A673 (cell line): ENCODE measurements around the gene PKN2. TPM values are rescaled to one million over a fixed set of nuclear protein-coding genes. Genes with fewer than 3 reads are reported as not detected.

ENCODE experiments used
- BruUV-seq: library from RNA; stranded (reverse); fragments of 400-500 nt; replicated peaks from 2 replicates; lab custom pipeline; 2021; lab: Mats Ljungman, UMichigan
- CTCF ChIA-PET: fragments of 300-600 bp; sonication (Branson Sonifier 250); formaldehyde crosslinking; loops from one replicate; lab custom pipeline; 2022; ENCODE audit warnings: antibody characterized with exemption; lab: Charles Lee
- POLR2A ChIA-PET: fragments of 300-600 bp; sonication (Branson Sonifier 250); formaldehyde crosslinking; loops from one replicate; lab custom pipeline; 2022; ENCODE audit warnings: antibody characterized with exemption; ENCODE audit not compliant: low non-redundant PET; lab: Charles Lee
- DNase-seq: peaks from one replicate; pipeline ENCODE4 v3.0.0-alpha.2; 2015; ENCODE audit warnings: low spot score
- H3K27ac ChIP-seq: fragments of 200-600 bp; sonication (generic); 2 replicates; pipeline ENCODE4 v1.5.1; 2016; ENCODE audit warnings: mixed run types, low read depth, mild to moderate bottlenecking, mixed read lengths, antibody characterized with exemption, low read length; ENCODE audit not compliant: poor library complexity, severe bottlenecking
- H3K27me3 ChIP-seq: fragments of 200-600 bp; sonication (generic); replicated peaks from 2 replicates; pipeline ENCODE4 v1.6.1; 2017; ENCODE audit warnings: mixed run types, low read depth, mild to moderate bottlenecking, mixed read lengths, antibody characterized with exemption, low read length; ENCODE audit not compliant: insufficient read depth, poor library complexity
- H3K36me3 ChIP-seq: fragments of 200-600 bp; sonication (generic); 2 replicates; pipeline ENCODE4 v1.6.1; 2016; ENCODE audit warnings: mixed run types, mild to moderate bottlenecking, mixed read lengths, antibody characterized with exemption, low read length; ENCODE audit not compliant: insufficient read depth, poor library complexity, severe bottlenecking
- H3K4me1 ChIP-seq: fragments of 200-600 bp; sonication (generic); 2 replicates; pipeline ENCODE4 v1.6.1; 2017; ENCODE audit warnings: mixed run types, mild to moderate bottlenecking, mixed read lengths, antibody characterized with exemption, low read length; ENCODE audit not compliant: insufficient read depth, poor library complexity, severe bottlenecking
- H3K4me3 ChIP-seq: fragments of 200-600 bp; sonication (generic); 2 replicates; pipeline ENCODE4 v1.5.1; 2016; ENCODE audit warnings: low read depth, mixed run types, mild to moderate bottlenecking, mixed read lengths, low read length; ENCODE audit not compliant: poor library complexity, severe bottlenecking
- H3K9me3 ChIP-seq: fragments of 200-600 bp; sonication (generic); 2 replicates; pipeline ENCODE4 v1.6.1; 2016; ENCODE audit warnings: mixed run types, low read depth, mild to moderate bottlenecking, mixed read lengths, antibody characterized with exemption, low read length; ENCODE audit not compliant: poor library complexity, severe bottlenecking
- CTCF ChIP-seq: fragments of 300-800, 200-600 bp; sonication (generic); conservative IDR thresholded peaks from 2 replicates; pipeline ENCODE4 v1.5.1; 2017; ENCODE audit warnings: low read depth, mild to moderate bottlenecking, antibody characterized with exemption, low read length, moderate library complexity, mixed read lengths
- EZH2 ChIP-seq: fragments of 200-600 bp; sonication (generic); IDR thresholded peaks from 2 replicates; pipeline ENCODE4 v1.6.1; 2017; ENCODE audit warnings: borderline replicate concordance, low read depth, mild to moderate bottlenecking, mixed read lengths, antibody characterized with exemption, low read length; ENCODE audit not compliant: poor library complexity, severe bottlenecking
- intact Hi-C: fragments of 100-400 bp; cut with micrococcal nuclease; formaldehyde crosslinking; loops from one replicate; pipeline ENCODE4 v1.10.0; 2022; ENCODE audit not compliant: unreplicated experiment
- total RNA-seq: library from RNA; stranded (reverse); gene quantifications from 2 replicates; pipeline ENCODE4 v1.2.3, GENCODE V29; 2021

Gene PKN2
- total RNA-seq, 1 experiment from 2014 or later, result 55.6 TPM

GRCh38 chr1:88645886-88646285, 38.2 kb upstream of the PKN2 start:
- CTCF ChIA-PET, result no interaction called here
- TF ChIP-seq EZH2 (no peak), CTCF (no peak)
- Histone ChIP-seq H3K27ac (no peak overlapping the region), H3K36me3 (no peaks in the 10 kb centered on the region), H3K27me3 (no peaks in the 10 kb centered on the region), H3K4me3 (no peak overlapping the region), H3K4me1 (peaks cover 7% of the 10 kb centered on the region), H3K9me3 (no peaks in the 10 kb centered on the region)
- DNase-seq, result no peak
- POLR2A ChIA-PET, result no interaction called here
- intact Hi-C loops, result no loop called here
- BruUV-seq, result no TSS peak

GRCh38 chr1:88646476-88647248, 37.4 kb upstream of the PKN2 start:
- POLR2A ChIA-PET, result no interaction called here
- CTCF ChIA-PET, result no interaction called here
- no TSS peak for BruUV-seq

GRCh38 chr1:88647249-88647645, 36.8 kb upstream of the PKN2 start:
- TF ChIP-seq EZH2 (no peak), CTCF (no peak)
- H3K27ac ChIP-seq, result no peak overlapping the region
- peak; percentile 11 for DNase-seq
- no peaks in the 10 kb centered on the region for H3K9me3 ChIP-seq
- intact Hi-C loops, result no loop called here
- no peak overlapping the region for H3K4me3 ChIP-seq
- H3K36me3 ChIP-seq, result no peaks in the 10 kb centered on the region
- ChIA-PET CTCF (no interaction called here), POLR2A (no interaction called here)
- H3K4me1 ChIP-seq, result peaks cover 7% of the 10 kb centered on the region
- no peaks in the 10 kb centered on the region for H3K27me3 ChIP-seq
- no TSS peak for BruUV-seq

More at GRCh38 chr1:88646476-88647248, 37.4 kb upstream of the PKN2 start:
- DNase-seq, result no peak
- H3K36me3 ChIP-seq, result no peaks in the 10 kb centered on the region
- TF ChIP-seq EZH2, result no peak
- no peak overlapping the region for H3K4me3 ChIP-seq
- H3K4me1 ChIP-seq, result peaks cover 7% of the 10 kb centered on the region
- no peaks in the 10 kb centered on the region for H3K9me3 ChIP-seq
- no peaks in the 10 kb centered on the region for H3K27me3 ChIP-seq
- no peak overlapping the region for H3K27ac ChIP-seq
- intact Hi-C loops, result no loop called here
